ENCODE measurements around the gene LRRK2. TPM values are rescaled to one million over a fixed set of nuclear protein-coding genes. Genes with fewer than 3 reads are reported as not detected.

The LRRK2 gene
- total and polyA plus RNA-seq, 2 of the 8 experiments (the other 6 are each of a cell fraction or from before 2014, with no cell fraction given) = 0.06 to 0.13 TPM

DNA sequence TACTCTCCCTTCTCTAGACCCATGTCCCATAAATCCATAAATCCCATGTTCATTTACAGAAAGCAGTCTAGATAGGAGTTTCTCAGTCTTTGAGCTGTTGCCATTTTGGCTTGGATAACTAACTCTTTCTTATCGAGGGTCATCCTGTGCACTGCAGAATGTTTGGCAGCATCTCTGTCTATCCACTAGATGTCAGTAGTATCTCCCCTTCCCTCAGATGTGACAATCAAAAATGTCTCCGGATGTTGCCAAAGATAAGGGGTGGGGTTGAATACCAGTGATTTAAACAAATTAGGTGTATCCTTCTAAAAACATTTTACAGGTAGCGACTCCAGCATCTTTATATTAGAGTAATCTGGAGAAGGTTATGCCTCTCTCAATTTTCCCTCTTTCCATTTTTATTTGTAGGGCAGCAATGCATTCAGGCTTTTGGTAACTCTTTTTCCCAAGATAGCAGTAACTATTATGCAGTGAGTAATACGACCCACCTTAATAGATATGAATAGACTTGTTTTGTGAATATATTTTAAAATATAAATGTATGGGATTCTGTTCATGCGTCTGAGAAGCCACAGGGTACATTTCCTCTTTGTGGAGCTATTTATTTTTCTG lies 100.7 kb downstream of the LRRK2 start:
- H2BK12ac ChIP-seq (ENCODE audit: low read depth, low read length) = no peak overlapping the region
- no peak overlapping the region for H4K8ac ChIP-seq (ENCODE audit: extremely low read depth, insufficient read depth, low read length)
- CTCF ChIA-PET (ENCODE audit: partially characterized antibody) = interaction anchor here (0.5 to 3.7 kb wide), 16 partner anchors 9 to 598 kb away, joined by 3 to 26 read pairs (median 3); no protein-coding TSS in a partner anchor
- H3K4ac ChIP-seq (replicated peaks; ENCODE audit: insufficient read length, low read depth, low read length) = no peak overlapping the region
- H3K4me1 ChIP-seq (replicated peaks in 1 of 4; ENCODE audit: control insufficient read depth in 3 of 4, insufficient read depth in 4 of 4, low read length in 3 of 4) = no peaks in the 10 kb centered on the region
- H2BK15ac ChIP-seq (ENCODE audit: low read length) = no peak overlapping the region
- H2AK5ac ChIP-seq (ENCODE audit: low read depth, low read length) = no peak overlapping the region
- H2BK120ac ChIP-seq (replicated peaks; ENCODE audit: low read depth, low read length) = no peak overlapping the region
- no peaks in the 10 kb centered on the region for H3K27me3 ChIP-seq (replicated peaks in 1 of 4; ENCODE audit: control insufficient read depth in 3 of 4, extremely low read depth in 1 of 4, insufficient read depth in 3 of 4, low read length in 3 of 4)
- no peak overlapping the region for H3K27ac ChIP-seq (ENCODE audit: low read depth, low read length)
- H2AFZ ChIP-seq (ENCODE audit: low read length) = no peak overlapping the region
- 87% methylated on average over 5 of the region's 5 CpGs; no CpG with 5 or more reads in 1 of the 2 experiments for WGBS, 2 experiments (ENCODE audit: extremely low coverage in 1 of 2, insufficient coverage in 1 of 2, insufficient read length in 1 of 2, insufficient replicate concordance in 2 of 2, low coverage in 1 of 2, low lambda C conversion rate in 2 of 2, missing lambda C conversion rate in 1 of 2)
- no peak overlapping the region for H3K9ac ChIP-seq (replicated peaks in 1 of 4; ENCODE audit: extremely low read depth in 1 of 4, low read depth in 3 of 4, low read length in 3 of 4)
- no peak overlapping the region for H4K5ac ChIP-seq (ENCODE audit: insufficient read length, low read depth, low read length)
- H3K4me2 ChIP-seq (ENCODE audit: insufficient read depth in 1 of 2, low read depth in 2 of 2, low read length in 2 of 2) = no peak overlapping the region
- no peaks in the 10 kb centered on the region for H3K23me2 ChIP-seq (ENCODE audit: low read depth, low read length)
- H3K79me2 ChIP-seq (ENCODE audit: control insufficient read depth in 1 of 2, insufficient read depth in 2 of 2, low read length in 2 of 2) = no peaks in the 10 kb centered on the region
- no peak overlapping the region for H3K4me3 ChIP-seq (ENCODE audit: extremely low read depth in 1 of 4, insufficient read depth in 2 of 4, low read depth in 3 of 4, low read length in 4 of 4)
- H2BK5ac ChIP-seq (ENCODE audit: low read depth, low read length) = no peak overlapping the region
- H4K20me1 ChIP-seq (replicated peaks in 1 of 2; ENCODE audit: control insufficient read depth in 1 of 2, insufficient read depth in 2 of 2, low read length in 2 of 2) = no peaks in the 10 kb centered on the region
- H4K91ac ChIP-seq (replicated peaks; ENCODE audit: insufficient read length, low read length) = no peak overlapping the region
- no peak overlapping the region for H3K14ac ChIP-seq (ENCODE audit: insufficient read length)
- no peaks in the 10 kb centered on the region for H3K36me3 ChIP-seq (ENCODE audit: control insufficient read depth in 2 of 4, insufficient read depth in 4 of 4, low read length in 3 of 4)
- FAIRE-seq = peak; percentile 93
- H3K56ac ChIP-seq (replicated peaks; ENCODE audit: insufficient read length, low read depth, low read length) = no peak overlapping the region
- POLR2A ChIA-PET (ENCODE audit: partially characterized antibody) = no interaction called here
- H3K18ac ChIP-seq (ENCODE audit: extremely low read depth, low read length) = no peak overlapping the region
- no peak overlapping the region for H2BK20ac ChIP-seq (ENCODE audit: low read length)
- DNase-seq (ENCODE audit: low read depth in 1 of 2, low spot score in 2 of 2) = no peak
- no peaks in the 10 kb centered on the region for H3K79me1 ChIP-seq (ENCODE audit: low read depth, low read length)
- peaks cover 0 to 5% of the 10 kb centered on the region in 2 experiments; a peak in 2 of 4 replicates for H3K9me3 ChIP-seq (ENCODE audit: insufficient read depth in 2 of 2, low read depth in 1 of 2, low read length in 1 of 2)
- no peak overlapping the region for H3K23ac ChIP-seq (ENCODE audit: insufficient read length)
- no peak for TF ChIP-seq KDM5A (IDR thresholded peaks at IDR 0.05; ENCODE audit: low read length)
- 0 out of 2 replicates have a peak, but pooled peaks have one; percentile 37 for TF ChIP-seq TEAD4 (IDR thresholded peaks at IDR 0.05; ENCODE audit: low read depth, low read length)
- TF ChIP-seq GABPA (IDR thresholded peaks at IDR 0.05; ENCODE audit: borderline replicate concordance, insufficient read depth, low read length) = no peak
- TF ChIP-seq EP300 (IDR thresholded peaks at IDR 0.05; ENCODE audit: borderline replicate concordance in 1 of 2, low read depth in 2 of 2, low read length in 2 of 2) = no peak
- TF ChIP-seq RAD21 (IDR thresholded peaks at IDR 0.05 in 1 of 2, conservative IDR thresholded peaks at IDR 0.05 in 1 of 2; ENCODE audit: low read depth in 2 of 2, low read length in 2 of 2) = peak; percentile 73 to 76
- TF ChIP-seq, protein P1, sequence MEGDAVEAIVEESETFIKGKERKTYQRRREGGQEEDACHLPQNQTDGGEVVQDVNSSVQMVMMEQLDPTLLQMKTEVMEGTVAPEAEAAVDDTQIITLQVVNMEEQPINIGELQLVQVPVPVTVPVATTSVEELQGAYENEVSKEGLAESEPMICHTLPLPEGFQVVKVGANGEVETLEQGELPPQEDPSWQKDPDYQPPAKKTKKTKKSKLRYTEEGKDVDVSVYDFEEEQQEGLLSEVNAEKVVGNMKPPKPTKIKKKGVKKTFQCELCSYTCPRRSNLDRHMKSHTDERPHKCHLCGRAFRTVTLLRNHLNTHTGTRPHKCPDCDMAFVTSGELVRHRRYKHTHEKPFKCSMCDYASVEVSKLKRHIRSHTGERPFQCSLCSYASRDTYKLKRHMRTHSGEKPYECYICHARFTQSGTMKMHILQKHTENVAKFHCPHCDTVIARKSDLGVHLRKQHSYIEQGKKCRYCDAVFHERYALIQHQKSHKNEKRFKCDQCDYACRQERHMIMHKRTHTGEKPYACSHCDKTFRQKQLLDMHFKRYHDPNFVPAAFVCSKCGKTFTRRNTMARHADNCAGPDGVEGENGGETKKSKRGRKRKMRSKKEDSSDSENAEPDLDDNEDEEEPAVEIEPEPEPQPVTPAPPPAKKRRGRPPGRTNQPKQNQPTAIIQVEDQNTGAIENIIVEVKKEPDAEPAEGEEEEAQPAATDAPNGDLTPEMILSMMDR (IDR thresholded peaks at IDR 0.05; ENCODE audit: control extremely low read depth in 1 of 3, insufficient read depth in 1 of 3, low read depth in 1 of 3, low read length in 3 of 3) = peak in 2 of 3 experiments; percentile 54 to 76; a peak in 3 of 4 replicates
- no peak for TF ChIP-seq HDAC2 (IDR thresholded peaks at IDR 0.05; ENCODE audit: borderline replicate concordance in 1 of 2, low read depth in 2 of 2, low read length in 2 of 2)
- no peak for TF ChIP-seq SIX5 (IDR thresholded peaks at IDR 0.05; ENCODE audit: low read depth, low read length)
- TF ChIP-seq FOSL1 (IDR thresholded peaks at IDR 0.05; ENCODE audit: insufficient read depth, low read depth, low read length) = no peak
